ENCODE measurements around the gene KCTD11.
"Not testable (repeated sequence)": the region's sequence is repeated elsewhere in the genome, so short reads cannot be mapped to it uniquely, and the experiment has no call there.

Gene KCTD11

DNA sequence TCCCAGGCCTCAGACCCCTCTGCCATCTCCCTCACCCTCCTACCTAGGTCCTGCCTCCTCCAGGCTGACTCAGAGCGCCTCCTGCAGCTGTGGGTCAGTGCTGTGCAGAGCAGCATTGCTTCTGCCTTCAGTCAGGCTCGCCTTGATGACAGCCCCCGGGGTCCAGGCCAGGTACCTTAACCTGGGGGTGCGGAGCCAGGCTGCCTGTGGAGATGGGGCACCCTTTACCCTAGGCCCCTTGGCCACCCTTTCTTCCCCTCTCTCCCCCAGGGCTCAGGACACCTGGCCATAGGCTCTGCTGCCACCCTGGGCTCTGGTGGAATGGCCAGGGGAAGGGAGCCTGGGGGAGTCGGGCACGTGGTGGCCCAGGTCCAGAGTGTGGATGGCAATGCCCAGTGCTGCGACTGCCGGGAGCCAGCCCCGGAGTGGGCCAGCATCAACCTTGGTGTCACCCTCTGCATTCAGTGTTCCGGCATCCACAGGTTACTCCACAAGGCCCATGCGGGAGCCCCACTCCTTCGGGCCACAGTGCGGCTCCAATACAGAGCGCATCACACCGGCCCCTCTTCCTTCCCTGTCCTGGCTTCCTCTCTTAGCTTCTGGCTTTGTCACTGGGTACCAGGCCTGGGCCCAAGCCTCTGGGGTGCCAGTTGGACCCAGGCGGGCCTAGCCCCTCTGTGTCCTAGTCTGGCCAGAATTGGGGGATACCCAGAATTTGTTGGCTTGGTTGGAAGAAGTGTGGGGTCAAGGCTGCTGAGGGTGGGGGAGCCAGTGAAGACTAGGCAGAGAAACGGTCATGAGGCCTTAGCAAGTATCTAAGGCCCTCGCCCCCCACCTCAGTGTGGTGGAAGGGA lies 5.0 kb upstream of the KCTD11 start:
- no peak for DNase-seq (ENCODE audit: low read depth)

DNA sequence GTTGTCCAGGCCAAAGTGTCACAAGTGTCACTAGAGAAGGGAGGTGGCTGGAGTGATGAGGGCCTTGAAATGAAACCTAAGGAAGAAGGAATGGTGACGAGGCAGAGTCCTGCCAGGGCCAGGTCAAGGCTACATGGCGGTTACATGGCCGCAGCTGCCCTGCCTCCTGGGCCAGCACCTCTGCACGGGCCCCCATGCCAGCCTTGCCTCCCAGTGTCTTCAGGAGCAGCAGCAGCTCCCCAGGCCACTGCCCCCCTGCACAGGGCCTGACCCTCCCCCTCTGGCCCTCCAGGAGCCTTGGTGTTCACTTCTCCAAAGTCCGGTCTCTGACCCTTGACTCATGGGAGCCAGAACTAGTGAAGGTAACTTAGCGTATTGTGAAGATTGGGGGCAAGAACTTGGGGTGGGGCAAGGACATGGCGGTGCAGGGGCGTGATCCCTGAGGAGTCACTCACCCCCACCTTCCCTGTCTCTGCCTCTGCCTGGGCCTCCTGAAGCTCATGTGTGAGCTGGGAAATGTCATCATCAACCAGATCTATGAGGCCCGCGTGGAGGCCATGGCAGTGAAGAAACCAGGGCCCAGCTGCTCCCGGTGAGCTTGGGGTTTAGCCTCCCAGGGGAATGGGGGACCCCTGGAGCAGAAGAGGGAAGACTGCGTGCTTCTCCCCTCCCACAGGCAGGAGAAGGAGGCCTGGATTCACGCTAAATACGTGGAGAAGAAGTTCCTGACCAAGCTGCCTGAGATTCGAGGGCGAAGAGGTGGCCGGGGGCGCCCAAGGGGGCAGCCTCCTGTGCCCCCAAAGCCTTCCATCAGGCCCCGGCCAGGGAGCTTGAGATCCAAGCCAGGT lies 4.1 kb upstream of the KCTD11 start:
- DNase-seq (ENCODE audit: low read depth), result no peak

DNA sequence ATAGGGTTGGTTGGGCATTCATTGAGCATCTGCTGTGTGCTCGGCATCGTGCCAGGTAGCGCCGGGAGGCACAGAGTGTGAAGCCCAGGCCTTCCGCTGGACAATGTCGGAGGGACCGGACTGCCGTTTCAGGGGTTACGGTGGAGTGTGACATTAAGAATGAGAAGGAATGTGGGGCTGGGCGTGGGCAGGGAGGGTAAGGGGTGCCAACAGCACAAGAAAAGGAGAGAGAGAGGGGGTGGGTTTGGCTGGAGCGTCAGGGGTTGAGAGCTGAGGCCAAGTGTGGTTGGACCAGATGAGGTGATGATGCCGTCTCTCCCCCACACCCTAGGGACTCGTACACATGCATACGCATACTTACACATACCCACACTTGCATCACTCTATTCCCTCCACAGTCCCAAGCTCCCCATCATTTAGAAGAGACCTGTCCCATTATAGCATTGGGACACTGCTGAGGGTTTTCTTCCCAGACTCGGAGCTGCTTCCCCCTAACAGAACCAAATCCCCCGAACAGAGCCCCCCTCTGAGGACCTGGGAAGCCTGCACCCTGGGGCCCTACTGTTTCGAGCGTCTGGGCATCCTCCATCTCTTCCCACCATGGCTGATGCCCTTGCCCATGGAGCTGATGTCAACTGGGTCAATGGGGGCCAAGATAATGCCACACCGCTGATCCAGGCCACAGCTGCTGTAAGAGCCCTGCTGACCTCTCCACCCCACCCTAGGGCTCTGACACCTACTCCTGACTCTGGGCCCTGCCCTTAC lies 3.3 kb upstream of the KCTD11 start:
- DNase-seq (ENCODE audit: low read depth), result no peak

DNA sequence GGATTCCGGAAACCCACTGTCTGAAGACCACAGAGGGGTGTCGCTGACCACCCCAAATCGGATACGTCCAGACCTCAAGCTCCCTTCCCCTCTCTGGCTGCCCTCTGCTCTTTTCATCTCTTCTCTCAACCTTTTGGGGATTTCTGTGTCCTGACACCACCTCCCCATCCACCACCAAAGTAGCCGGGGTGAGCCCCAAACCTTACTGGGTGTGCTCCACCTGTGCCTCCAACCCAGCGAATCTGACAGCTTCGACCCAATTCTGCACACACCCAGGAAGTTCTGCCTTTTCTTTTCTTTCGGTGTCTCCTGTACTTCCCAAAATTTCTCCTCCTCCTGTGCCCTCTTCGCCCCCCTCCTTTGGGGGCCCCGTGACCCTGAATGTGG lies 534 bp downstream of the KCTD11 start:
- DNase-seq (ENCODE audit: low read depth), result no peak

DNA sequence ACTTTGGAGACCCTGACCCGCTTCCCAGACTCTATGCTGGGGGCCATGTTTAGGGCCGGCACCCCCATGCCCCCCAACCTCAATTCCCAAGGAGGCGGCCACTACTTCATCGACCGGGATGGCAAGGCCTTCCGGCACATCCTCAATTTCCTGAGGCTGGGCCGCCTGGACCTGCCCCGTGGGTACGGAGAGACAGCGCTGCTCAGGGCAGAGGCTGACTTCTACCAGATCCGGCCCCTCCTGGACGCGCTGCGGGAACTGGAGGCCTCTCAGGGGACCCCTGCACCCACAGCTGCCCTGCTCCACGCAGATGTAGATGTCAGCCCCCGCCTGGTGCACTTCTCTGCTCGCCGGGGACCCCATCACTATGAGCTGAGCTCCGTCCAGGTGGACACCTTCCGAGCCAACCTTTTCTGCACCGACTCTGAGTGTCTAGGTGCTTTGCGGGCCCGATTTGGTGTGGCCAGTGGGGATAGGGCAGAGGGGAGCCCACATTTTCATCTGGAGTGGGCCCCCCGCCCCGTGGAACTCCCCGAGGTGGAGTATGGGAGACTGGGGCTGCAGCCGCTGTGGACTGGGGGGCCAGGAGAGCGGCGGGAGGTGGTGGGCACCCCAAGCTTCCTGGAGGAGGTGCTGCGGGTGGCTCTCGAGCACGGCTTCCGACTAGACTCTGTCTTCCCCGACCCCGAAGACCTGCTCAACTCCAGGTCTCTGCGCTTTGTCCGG lies 1.1 kb downstream of the KCTD11 start:
- DNase-seq (ENCODE audit: low read depth), result no peak

DNA sequence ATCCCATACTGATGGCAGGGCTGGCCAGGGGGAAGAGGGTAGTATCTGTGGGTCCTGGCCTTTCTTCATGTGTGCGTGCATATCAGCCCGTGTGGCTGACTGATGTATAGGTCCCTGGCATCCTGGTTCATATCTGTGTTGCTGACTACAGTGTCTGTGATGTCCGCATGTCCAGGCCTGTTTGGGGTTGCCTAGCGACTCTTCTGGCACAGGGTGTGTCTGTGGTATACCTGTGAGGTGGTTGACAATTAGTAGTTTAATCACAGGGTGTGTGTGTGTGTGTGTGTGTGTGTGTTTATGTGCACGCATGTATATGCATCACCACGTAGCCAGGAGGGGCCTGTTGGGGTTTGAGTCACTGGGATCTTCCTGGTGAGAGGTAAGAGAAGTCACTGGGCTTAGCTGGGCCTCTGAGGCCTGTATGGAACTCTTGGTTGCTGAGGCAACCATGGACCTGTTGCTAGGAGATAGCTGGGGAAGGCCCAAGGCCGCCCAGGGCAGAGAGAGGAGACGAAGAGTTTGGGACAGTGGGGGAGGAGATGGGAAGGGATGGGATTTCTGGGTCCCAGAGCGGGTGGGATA lies 2.4 kb downstream of the KCTD11 start:
- no peak for DNase-seq (ENCODE audit: low read depth)

DNA sequence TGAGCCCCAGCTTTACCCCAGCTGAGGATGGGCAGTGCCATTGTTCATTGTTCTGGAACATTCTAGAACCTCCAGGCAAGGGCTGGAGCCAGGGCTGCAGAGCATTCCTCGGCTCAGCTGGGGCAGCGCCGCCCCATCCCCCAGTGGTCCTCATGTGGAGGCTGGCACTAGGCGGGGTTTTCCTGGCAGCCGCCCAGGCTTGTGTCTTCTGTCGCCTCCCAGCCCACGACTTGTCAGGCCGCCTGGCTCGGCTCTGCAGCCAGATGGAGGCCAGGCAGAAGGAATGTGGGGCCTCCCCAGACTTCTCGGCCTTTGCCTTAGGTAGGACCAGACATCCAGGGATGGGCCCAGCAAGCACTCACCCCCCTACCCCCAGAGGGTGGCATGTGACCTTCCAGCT lies 3.1 kb downstream of the KCTD11 start, which contains the start of gene TMEM95:
TSS of gene TMEM95 (plus strand) at position 104 of the 400 bp plus-strand sequence. CDS start at position 153, 49 bp downstream.
- DNase-seq (ENCODE audit: low read depth), result no peak

DNA sequence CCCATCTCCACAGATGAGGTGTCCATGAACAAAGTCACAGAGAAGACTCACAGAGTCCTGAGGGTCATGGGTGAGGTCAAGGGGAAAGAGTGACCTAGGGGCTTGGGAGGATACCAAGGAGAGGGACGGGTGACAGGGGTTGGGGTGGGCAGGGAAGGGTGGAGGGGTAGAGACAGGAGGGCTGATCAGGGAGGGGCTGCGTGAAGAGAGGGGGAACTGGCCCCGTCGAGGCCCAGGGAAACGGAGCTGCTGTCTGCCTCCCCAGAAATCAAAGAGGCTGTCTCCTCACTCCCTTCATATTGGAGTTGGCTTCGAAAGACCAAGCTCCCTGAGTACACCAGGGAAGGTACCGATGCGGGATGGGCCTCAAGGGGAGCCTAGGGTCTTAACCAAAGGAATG lies 3.6 kb downstream of the KCTD11 start:
- no peak for DNase-seq (ENCODE audit: low read depth)

DNA sequence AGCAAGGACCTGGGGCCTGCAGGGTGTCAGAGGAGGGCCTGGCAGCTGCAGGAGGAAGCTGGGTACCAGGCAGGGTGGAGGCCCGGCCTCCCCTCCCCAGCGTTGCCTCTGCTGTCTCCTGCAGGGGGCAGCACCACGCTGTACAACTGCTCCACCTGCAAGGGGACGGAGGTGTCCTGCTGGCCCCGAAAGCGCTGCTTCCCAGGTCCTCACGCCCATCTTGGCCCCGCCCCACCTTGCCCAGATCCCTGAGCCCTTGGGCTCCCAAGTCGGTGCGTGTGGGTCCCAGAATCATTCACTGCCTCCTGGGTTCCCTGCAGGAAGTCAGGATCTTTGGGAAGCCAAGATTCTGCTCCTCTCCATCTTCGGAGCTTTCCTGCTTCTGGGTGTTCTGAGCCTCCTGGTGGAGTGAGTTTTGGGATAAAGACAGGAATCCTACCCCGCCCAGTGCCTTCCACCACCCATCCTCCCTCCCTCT lies 4.1 kb downstream of the KCTD11 start:
- no peak for DNase-seq (ENCODE audit: low read depth)

DNA sequence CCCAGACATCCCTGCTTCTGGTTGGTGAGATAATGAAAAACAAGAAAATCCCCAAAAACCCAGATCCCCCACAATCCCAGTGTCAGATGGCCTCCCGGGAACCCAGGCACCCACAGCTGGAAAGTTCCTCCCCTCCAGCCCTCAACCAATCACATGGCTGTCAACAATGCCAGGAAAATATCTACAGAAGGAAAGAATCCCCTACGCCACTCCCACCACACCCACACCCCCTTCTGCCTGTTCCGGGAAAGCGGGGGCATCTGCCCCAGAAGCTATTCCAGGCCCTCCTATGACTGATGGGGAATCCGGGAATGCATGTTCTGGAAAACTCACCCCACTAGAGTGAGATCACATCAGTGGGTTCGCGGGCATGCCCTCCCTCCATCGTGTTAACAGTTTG lies 4.8 kb downstream of the KCTD11 start:
- no peak for DNase-seq (ENCODE audit: low read depth)

DNA sequence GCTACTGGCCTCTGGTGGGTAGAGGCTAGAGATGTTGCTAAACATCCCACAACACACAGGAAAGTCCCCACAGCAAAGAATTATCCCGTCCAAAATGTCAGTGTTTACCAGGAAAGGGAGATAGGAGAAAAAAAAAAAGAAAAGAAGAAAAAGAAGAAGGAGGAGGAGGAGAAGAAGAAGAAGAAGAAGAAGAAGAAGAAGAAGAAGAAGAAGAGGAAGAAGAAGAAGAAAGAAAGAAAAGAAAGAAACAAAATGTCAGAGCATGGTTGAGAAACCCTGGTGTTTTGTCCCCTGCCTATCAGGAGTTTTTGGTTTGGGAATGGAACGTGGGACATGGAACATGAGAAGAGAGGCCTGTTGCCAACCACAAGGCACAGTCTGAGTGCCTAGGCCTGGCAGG lies 5.4 kb downstream of the KCTD11 start:
- DNase-seq (ENCODE audit: low read depth), result no peak

DNA sequence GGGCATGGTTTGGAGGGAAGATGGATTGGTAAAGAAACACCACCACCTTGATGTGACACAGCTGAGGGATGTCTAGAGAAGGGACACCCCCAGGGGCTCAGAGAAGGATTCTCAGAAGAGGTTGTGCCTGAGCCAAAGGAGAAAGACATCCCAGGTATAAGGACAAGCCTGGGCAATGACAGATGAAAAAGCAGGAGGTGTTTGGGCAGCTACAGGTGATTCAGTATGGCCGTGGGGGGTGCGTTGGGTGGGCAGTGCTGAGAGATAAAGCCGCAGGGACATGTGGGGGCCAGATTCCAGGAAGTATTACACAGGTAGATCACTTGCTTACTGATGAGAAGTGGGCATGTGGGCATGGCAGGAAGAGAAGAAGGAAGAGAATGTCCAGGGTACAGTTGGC lies 9.9 kb downstream of the KCTD11 start:
- no peak for DNase-seq (ENCODE audit: low read depth)

DNA sequence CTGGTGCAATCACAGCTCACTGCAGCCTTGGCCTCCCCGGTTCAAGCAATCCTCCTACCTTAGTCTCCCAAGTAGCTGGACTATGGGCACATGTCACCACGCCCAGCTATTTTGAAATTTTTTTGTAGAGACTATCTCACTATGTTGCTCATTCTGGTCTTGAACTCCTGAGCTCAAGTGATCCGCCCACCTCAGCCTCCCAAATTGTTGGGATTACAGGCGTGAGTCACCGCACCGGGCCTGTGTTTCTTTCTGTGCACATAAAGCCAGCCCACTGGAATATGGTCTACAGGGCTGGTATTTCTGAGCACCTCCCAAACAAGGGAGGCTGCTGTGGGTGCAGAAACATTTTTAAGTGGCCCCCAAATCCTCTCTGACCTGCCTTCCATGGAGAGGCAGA lies 11.3 kb downstream of the KCTD11 start:
- DNase-seq (ENCODE audit: low read depth), result no peak

DNA sequence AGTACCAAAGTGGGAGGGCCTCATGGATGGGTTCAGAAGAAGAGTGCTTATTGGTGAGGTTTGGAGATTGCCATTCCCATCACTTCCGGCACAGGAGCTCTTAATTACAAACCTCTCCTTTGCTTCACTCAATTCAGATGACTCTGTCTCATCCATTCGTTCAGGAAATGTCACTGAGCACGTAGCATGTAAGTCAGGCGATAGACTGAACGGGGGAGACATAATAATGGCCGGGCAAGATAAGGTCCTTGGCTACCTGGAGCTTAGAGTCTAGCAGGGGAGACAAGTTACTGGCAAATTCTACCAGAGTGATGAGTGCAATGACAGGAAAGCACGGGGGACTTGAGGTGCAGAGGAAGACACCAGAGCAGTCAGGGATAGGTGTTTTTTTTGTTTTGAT lies 14.0 kb downstream of the KCTD11 start:
- not testable (repeated sequence) for DNase-seq (ENCODE audit: low read depth)

DNA sequence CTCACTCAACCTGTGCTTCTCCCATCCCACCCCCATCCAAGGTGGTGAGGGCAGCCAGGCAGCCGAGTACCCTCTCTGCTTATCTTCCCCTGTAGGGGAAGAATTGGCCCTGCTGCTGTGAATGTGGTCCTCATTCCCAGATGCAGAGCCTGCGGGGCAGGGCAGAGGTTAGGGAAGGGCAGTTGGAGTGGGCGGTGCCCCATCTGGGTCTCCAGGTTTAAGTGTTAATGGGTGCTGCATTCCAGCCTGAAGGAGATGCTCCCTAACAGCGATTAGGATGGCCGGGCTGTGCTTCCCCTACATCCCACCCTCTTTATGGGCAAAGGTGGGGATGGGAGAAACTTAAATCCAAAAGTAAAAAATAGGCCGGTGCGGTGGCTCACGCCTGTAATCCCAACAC lies 15.1 kb downstream of the KCTD11 start:
- no peak for DNase-seq (ENCODE audit: low read depth)

DNA sequence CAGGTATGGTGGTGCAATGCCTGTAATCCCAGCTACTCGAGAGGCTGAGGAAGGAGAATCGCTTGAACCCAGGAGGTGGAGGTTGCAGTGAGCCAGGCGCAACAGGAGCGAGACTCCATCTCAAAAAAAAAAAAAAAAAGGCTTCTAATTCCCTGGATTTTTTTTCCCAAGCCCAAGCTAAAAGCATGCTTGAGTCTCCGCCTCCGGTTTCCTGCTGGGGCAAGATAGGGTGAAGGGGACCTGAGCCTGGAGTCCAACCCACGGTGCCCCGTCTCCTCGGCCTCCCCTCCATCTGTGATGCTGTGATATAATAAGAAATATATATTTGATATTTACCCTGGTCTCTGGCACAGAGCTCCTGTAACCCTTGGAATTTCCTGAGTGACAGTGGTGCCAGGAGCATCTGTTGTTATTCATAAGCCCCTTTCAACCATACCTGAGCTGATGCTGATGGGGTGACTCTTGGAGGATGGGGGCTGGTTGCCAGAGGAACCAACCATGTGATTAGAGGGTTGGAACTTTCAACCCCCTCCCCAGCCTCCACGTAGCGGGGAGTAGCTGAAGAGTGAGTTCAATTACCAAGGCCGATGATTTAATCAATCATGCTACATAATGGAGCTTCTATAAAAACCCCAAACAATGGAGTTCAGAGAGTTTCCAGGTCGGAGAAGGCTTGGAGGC lies 16.1 kb downstream of the KCTD11 start:
- no peak for DNase-seq (ENCODE audit: low read depth)

DNA sequence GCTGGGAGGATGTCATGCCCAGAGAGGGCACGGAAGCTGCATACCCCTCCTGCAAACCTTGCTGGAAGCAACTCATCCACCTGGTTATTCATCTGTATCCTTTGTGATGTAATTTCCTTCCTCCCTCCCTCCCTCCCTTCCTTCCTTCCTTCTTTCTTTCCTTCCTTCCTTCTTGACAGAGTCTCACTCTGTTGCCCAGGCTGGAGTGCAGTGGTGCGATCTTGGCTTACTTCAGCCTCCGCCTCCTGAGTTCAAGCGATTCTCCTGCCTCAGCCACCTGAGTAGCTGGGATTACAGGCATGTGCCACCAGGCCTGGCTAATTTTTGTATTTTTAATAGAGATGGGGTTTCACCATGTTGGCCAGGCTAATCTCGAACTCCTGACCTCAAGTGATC lies 16.6 kb downstream of the KCTD11 start:
- not testable (repeated sequence) for DNase-seq (ENCODE audit: low read depth)

DNA sequence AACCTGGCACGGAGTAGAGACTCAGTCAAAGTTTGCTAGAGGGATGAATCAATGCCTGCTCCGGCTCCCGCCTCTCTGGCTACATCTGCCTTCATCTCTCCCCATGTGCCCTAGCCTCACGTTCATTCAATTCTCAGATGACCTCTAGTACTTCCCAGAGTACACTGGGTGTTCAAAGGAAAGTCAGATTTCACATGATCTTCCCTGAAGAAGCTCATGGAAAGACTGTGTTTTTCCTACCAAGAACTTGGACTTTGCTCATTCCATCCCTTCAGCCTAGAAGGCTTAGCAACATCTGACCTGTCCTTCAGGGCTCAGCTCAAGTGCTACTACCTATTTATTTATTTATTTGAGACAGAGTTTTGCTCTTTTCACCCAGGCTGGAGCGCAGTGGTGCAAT lies 17.9 kb downstream of the KCTD11 start:
- DNase-seq (ENCODE audit: low read depth), result no peak

DNA sequence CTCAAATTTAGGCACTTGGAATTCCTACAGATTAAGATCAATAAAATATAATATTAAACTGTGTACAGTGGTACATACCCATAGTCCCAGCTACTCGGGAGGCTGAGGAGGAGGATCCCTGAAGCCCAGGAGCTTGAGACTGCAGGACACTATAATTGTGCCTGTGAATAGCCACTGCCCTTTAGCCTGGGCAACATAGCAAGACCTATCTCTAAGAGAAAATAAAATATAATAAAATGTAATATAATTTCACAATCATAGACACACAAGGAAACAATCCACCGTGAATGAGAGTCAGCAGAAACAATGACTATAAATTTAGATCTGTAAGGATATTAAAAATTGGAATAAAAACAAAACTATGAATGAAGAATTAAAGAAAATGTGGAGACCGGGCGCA lies 18.9 kb downstream of the KCTD11 start:
- DNase-seq (ENCODE audit: low read depth), result no peak

DNA sequence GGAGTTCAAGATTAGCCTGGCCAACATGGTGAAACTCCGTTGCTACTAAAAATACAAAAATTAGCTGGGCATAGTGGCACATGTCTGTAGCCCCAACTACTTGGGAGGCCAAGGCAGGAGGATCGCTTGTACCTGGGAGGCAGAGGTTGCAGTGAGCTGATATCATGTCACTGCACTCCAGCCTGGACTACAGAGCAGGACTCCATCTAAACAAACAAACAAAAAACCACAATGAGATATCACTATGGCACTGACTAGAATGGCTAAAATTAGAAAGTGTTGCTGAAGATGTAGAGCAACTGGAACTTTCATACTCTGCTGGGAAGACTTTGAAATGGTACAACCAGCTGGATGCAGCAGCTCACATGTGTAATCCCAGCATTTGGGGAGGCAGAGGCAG lies 22.4 kb downstream of the KCTD11 start:
- no peak for DNase-seq (ENCODE audit: low read depth)

DNA sequence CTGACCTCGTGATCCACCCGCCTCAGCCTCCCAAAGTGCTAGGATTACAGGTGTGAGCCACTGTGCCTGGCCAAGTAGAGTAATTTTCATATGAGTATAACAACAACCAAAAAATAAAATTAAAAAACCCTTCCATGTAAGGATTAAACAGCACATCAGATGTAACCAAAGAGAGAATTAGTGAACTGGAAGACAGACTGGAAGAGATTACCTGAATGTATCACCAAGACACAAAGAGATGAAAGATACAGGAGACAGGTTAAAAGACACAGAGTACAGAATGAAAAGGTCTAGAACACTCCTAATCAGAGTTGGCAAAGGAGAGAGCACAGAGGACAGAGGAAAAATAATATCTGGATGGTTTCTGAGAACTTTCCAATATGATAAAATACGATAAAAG lies 27.2 kb downstream of the KCTD11 start:
- DNase-seq (ENCODE audit: low read depth), result no peak

Measured in non-pigmented ciliary epithelial cell (primary cell).